Spleen (tissue), 11 donors: ENCODE results near the gene DNAJC2. TPM values are rescaled to one million over a fixed set of nuclear protein-coding genes. Genes with fewer than 3 reads are reported as not detected.

Experiments used
- DNase-seq: peaks from one replicate; pipeline ENCODE4 v3.0.0-alpha.2; 2020
- H3K27ac ChIP-seq, 8 donors: fragments of 200-600 bp; sonication (generic) in 7 of 8; 1 replicate in 4 of 8; 2 replicates in 4 of 8; pipeline versions ENCODE4 v1.5.0 to v1.8.0; 2016 to 2021; ENCODE audit warnings: inconsistent platforms in 4 of 8, mild to moderate bottlenecking in 4 of 8, moderate library complexity in 1 of 8
- H3K27me3 ChIP-seq, 7 donors: fragments of 200-600 bp; sonication (generic) in 6 of 7; replicated peaks in 1 of 7; 1 replicate in 4 of 7; 2 replicates in 3 of 7; pipeline versions ENCODE4 v1.5.0 to v1.8.0; 2016 to 2021; ENCODE audit warnings: inconsistent platforms in 3 of 7, mild to moderate bottlenecking in 1 of 7
- H3K36me3 ChIP-seq, 6 donors: fragments of 200-600 bp; sonication (generic) in 5 of 6; 1 replicate in 4 of 6; 2 replicates in 2 of 6; pipeline versions ENCODE4 v1.5.0 to v1.8.0; 2016 to 2021; ENCODE audit warnings: inconsistent platforms in 2 of 6
- H3K4me1 ChIP-seq, 6 donors: fragments of 200-600 bp; sonication (generic) in 5 of 6; 1 replicate in 3 of 6; 2 replicates in 3 of 6; pipeline versions ENCODE4 v1.5.0 to v1.8.0; 2016 to 2021; ENCODE audit warnings: inconsistent platforms in 3 of 6
- H3K4me3 ChIP-seq, 8 donors: fragments of 200-600 bp; sonication (generic) in 7 of 8; 1 replicate in 4 of 8; 2 replicates in 4 of 8; pipeline versions ENCODE4 v1.5.0 to v1.8.0; 2016 to 2021; ENCODE audit warnings: inconsistent platforms in 4 of 8, mild to moderate bottlenecking in 4 of 8, moderate library complexity in 2 of 8
- H3K9me3 ChIP-seq, 8 donors: fragments of 200-600 bp; sonication (generic) in 7 of 8; 1 replicate in 4 of 8; 2 replicates in 4 of 8; pipeline versions ENCODE4 v1.5.0 to v1.8.0; 2016 to 2021; ENCODE audit warnings: inconsistent platforms in 4 of 8
- POLR2A ChIP-seq, 3 donors: fragments of 450-650 bp; IDR thresholded peaks; one replicate each; pipeline ENCODE4 v1.5.1; 2017; ENCODE audit warnings: antibody characterized with exemption in 3 of 3, mild to moderate bottlenecking in 1 of 3
- POLR2AphosphoS5 ChIP-seq, 3 donors: sonication (generic); formaldehyde crosslinking; IDR thresholded peaks; one replicate each; pipeline ENCODE4 v1.5.1; 2017; ENCODE audit warnings: antibody characterized with exemption in 3 of 3
- WGBS, 5 donors: extraction: QIAGEN DNeasy Blood & Tissue Kit in 3 of 5; methylation state at CpG; one replicate each; pipeline versions ENCODE4 v1.1.5 to v1.1.7; 2013 to 2018; 5-methylcytosine and 5-hydroxymethylcytosine counted together
- intact Hi-C: fragments of 100-400 bp; cut with DNase I; formaldehyde crosslinking; loops from one replicate; pipeline ENCODE4 v1.15.0; 2023; ENCODE audit warnings: low total_unique reads
- polyA plus RNA-seq, 3 donors: library from polyadenylated mRNA; stranded (reverse); fragments of 200-250 nt; gene quantifications; one replicate each; pipeline ENCODE4 v1.2.1, GENCODE V29; 2013
- total RNA-seq, 7 donors: library from RNA; depleted of rRNA in 3 of 7; stranded (reverse); fragments of >200 nt in 3 of 7; fragmentation: NEBNext Ultra II Directional in 4 of 7; extraction: Animal tissue kit (Norgen Biotek cat#: 25700) in 4 of 7; gene quantifications; one replicate each; pipeline versions ENCODE4 v1.1.0 to v1.2.1, GENCODE V29; 2016 to 2021
- TF ChIP-seq, protein P1 (sequence below), 11 experiments: fragments of 200-600 bp in 7 of 11; fragments of 450-650 bp in 4 of 11; sonication (generic) in 4 of 11; IDR thresholded peaks in 8 of 11; conservative IDR thresholded peaks in 3 of 11; 1 replicate in 7 of 11; 2 replicates in 4 of 11; pipeline versions ENCODE4 v1.4.0 to v1.8.0; 2016 to 2021; ENCODE audit warnings: antibody characterized with exemption in 11 of 11, inconsistent platforms in 4 of 11, mild to moderate bottlenecking in 1 of 11
- donor health status: healthy with polysubstance abuse.
- donor health status: DM: no; HTN: no; CAD: no; lungs with moderate emphysema.
- donor health status: DM: no; HTN: no; CAD: no.
- donor health status: Bipolar disorder and iron deficiency.
- donor health status: healthy.
- donor health status: DM: no; HTN: no; CAD: no.
- donor health status: DM: yes; HTN: yes; CAD: no.

DNAJC2 gene
- total and polyA plus RNA-seq, 10 donors: 17.3 to 31.7 (median 24.6) TPM

DNA sequence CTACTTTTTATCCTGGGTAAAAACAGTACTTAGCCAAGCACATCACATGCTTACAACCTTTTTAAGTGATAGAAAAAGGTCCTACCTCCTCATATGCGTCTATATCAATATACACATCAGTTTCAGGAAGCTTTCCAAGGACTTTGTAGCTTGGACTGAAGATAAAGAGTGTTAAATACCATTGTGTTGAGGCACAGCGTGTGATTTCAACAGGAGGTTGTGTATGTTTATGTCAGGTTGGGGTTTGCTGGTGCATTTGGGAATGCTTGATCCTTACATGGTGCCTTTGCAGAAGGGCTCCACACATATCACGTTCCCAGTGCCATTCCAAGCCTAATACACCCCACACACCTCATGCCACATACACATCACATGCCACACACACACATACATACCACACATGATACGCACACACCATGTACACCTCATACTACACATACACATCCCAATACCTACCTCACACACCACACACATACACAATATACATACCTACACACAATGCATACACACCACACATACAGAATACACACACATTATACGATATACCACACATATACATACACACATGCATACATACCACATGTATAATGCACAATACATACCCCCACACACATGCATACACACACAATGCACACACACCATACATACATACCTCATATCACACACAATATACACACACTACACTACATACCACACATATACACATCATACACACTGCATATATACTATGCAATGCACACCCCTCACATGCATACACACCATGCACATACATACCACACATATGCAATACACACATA, 36.0 kb upstream of the DNAJC2 start:
- intact Hi-C loops: no loop called here
- DNase-seq: no peak
- H3K4me1 ChIP-seq: no peaks in the 10 kb centered on the region
- no peaks in the 10 kb centered on the region for H3K36me3 ChIP-seq
- no peak overlapping the region for H3K27ac ChIP-seq
- 78 to 84% (median 79%) methylated on average over 5 of the region's 5 CpGs for WGBS, 5 donors
- no peak overlapping the region for H3K4me3 ChIP-seq
- no peaks in the 10 kb centered on the region for H3K9me3 ChIP-seq
- peaks cover 0 to 9% (median 0%) of the 10 kb centered on the region in 7 donors for H3K27me3 ChIP-seq
- TF ChIP-seq POLR2A (IDR thresholded peaks at IDR 0.05) (no peak), POLR2AphosphoS5 (IDR thresholded peaks at IDR 0.05) (no peak)
- TF ChIP-seq, protein P1, sequence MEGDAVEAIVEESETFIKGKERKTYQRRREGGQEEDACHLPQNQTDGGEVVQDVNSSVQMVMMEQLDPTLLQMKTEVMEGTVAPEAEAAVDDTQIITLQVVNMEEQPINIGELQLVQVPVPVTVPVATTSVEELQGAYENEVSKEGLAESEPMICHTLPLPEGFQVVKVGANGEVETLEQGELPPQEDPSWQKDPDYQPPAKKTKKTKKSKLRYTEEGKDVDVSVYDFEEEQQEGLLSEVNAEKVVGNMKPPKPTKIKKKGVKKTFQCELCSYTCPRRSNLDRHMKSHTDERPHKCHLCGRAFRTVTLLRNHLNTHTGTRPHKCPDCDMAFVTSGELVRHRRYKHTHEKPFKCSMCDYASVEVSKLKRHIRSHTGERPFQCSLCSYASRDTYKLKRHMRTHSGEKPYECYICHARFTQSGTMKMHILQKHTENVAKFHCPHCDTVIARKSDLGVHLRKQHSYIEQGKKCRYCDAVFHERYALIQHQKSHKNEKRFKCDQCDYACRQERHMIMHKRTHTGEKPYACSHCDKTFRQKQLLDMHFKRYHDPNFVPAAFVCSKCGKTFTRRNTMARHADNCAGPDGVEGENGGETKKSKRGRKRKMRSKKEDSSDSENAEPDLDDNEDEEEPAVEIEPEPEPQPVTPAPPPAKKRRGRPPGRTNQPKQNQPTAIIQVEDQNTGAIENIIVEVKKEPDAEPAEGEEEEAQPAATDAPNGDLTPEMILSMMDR (IDR thresholded peaks at IDR 0.05 in 8 of 11, conservative IDR thresholded peaks at IDR 0.05 in 3 of 11): no peak

DNA sequence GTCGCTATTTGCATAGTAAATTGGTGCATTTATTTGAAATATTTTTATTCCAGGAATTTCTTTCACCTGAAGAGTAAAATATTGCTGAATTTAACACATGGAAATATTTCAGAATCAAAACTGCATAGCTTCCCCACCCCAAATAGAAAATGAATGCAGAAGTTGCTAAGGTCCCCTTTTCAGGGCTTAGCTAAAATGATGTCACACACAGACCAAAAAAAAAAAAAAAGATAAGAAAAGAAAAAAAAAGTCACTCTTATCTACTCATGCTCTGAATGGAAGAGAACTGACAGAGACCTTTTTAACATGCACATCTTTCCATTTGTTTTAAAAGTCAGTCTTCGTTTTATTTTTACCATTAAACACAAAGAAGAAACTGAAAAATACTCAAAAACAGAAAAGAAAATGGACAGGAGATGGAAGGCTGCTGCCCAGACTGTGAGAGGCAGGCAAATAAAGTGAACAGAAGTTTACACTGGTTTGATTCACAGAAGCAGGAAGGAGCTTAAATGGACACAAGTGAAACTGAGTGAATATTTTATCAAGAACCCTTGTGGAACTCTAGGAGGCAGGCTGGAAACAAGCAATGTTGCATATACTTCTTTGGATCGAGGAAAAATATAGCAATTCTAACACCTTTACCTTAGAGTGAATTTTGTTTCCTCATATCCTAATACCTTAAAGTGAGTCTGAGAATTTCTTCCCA, 34.9 kb upstream of the DNAJC2 start:
- peaks cover 0 to 9% (median 0%) of the 10 kb centered on the region in 7 donors for H3K27me3 ChIP-seq
- H3K36me3 ChIP-seq: no peaks in the 10 kb centered on the region
- TF ChIP-seq, protein P1 (IDR thresholded peaks at IDR 0.05 in 8 of 11, conservative IDR thresholded peaks at IDR 0.05 in 3 of 11): no peak
- TF ChIP-seq POLR2A (IDR thresholded peaks at IDR 0.05) (no peak), POLR2AphosphoS5 (IDR thresholded peaks at IDR 0.05) (no peak)
- 66 to 83% (median 74%) methylated on average over 3 of the region's 3 CpGs for WGBS, 5 donors
- H3K4me3 ChIP-seq: no peak overlapping the region
- no peak overlapping the region for H3K27ac ChIP-seq
- intact Hi-C loops: no loop called here
- no peaks in the 10 kb centered on the region for H3K4me1 ChIP-seq
- no peak for DNase-seq
- no peaks in the 10 kb centered on the region for H3K9me3 ChIP-seq

DNA sequence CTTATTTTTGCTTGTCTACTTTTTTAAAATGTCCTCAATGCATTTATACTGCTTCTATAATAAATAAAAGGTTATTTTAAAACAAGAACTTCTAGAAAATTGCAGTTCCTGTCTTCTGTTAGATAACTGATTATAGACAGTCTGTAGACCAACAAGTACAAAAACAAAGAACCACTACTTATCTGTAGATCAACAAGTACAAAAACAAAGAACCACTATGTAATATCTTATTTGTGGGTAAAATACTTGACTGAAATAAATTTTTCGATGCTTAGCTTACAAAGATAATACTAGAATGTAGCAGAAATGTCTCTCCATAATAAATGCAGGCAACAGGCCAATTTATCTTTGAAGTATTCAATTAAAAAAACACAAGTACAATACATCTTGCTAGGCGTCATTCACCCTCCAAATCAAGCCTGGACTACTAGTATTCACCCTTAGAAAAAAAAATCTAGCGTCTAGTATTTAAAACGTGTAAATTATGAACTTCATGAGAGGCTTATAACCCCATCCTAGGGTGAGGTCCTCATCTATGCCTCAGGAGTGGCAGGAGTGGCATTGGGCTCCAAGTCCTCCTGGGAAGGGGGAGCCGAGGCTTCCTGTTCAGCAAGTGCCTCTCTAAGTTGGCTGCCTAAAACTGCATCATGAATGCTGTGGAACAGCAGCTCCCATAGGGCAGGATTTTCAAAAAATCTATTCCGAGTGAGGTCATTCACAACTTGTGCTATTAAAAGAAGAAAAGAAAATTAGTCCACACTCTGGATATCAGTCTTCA, 29.5 kb upstream of the DNAJC2 start:
- TF ChIP-seq POLR2AphosphoS5 (IDR thresholded peaks at IDR 0.05) (no peak), POLR2A (IDR thresholded peaks at IDR 0.05) (no peak)
- TF ChIP-seq, protein P1 (IDR thresholded peaks at IDR 0.05 in 8 of 11, conservative IDR thresholded peaks at IDR 0.05 in 3 of 11): no peak
- DNase-seq: no peak
- intact Hi-C loops: no loop called here
- H3K4me1 ChIP-seq: no peaks in the 10 kb centered on the region
- H3K4me3 ChIP-seq: no peak overlapping the region
- 69 to 75% (median 71%) methylated on average over 6 of the region's 6 CpGs for WGBS, 5 donors
- no peaks in the 10 kb centered on the region for H3K9me3 ChIP-seq
- peaks cover 0 to 9% (median 0%) of the 10 kb centered on the region in 7 donors for H3K27me3 ChIP-seq
- no peak overlapping the region for H3K27ac ChIP-seq
- peaks cover 0 to 19% (median 6%) of the 10 kb centered on the region in 6 donors for H3K36me3 ChIP-seq
